Liver (tissue), 9 donors: ENCODE results near the gene PTPN6. TPM values are rescaled to one million over a fixed set of nuclear protein-coding genes. Genes with fewer than 3 reads are reported as not detected.

Source experiments
- DNase-seq: peaks from one replicate; pipeline ENCODE4 v3.0.0-alpha.2; 2017; ENCODE audit warnings: low spot score
- H3K27ac ChIP-seq, 2 donors: one replicate each; pipeline ENCODE4 v1.7.0; 2013; ENCODE audit warnings: inconsistent platforms in 2 of 2, low read length in 2 of 2, control low read depth in 1 of 2, low read depth in 1 of 2, mild to moderate bottlenecking in 1 of 2
- H3K27me3 ChIP-seq, 4 donors: one replicate each; pipeline versions ENCODE4 v1.6.1 to v1.7.0; 2013; ENCODE audit warnings: low read length in 3 of 4, inconsistent platforms in 1 of 4, mild to moderate bottlenecking in 1 of 4, moderate library complexity in 1 of 4; ENCODE audit not compliant: control insufficient read depth in 4 of 4, insufficient read depth in 4 of 4
- H3K36me3 ChIP-seq, 4 donors: one replicate each; pipeline versions ENCODE4 v1.6.1 to v1.7.0; 2013; ENCODE audit warnings: low read length in 3 of 4, mild to moderate bottlenecking in 3 of 4, low read depth in 1 of 4, moderate library complexity in 1 of 4; ENCODE audit not compliant: control insufficient read depth in 4 of 4, insufficient read depth in 3 of 4
- H3K4me1 ChIP-seq, 4 donors: one replicate each; pipeline versions ENCODE4 v1.6.1 to v1.7.0; 2013; ENCODE audit warnings: low read length in 3 of 4, mild to moderate bottlenecking in 3 of 4, moderate library complexity in 1 of 4; ENCODE audit not compliant: control insufficient read depth in 4 of 4, insufficient read depth in 4 of 4
- H3K4me3 ChIP-seq, 3 donors: one replicate each; pipeline versions ENCODE4 v1.6.1 to v1.7.0; 2013; ENCODE audit warnings: low read length in 3 of 3, control low read depth in 1 of 3, low read depth in 1 of 3, mild to moderate bottlenecking in 1 of 3
- H3K9ac ChIP-seq, 2 donors: one replicate each; pipeline ENCODE4 v1.7.0; 2013; ENCODE audit warnings: low read length in 2 of 2, mild to moderate bottlenecking in 2 of 2, moderate library complexity in 2 of 2, control low read depth in 1 of 2, low read depth in 1 of 2
- H3K9me3 ChIP-seq, 4 donors: one replicate each; pipeline versions ENCODE4 v1.6.1 to v1.7.0; 2013; ENCODE audit warnings: low read length in 3 of 4; ENCODE audit not compliant: control insufficient read depth in 4 of 4
- EGR1 ChIP-seq, 2 donors: IDR thresholded peaks; 2 replicates each; pipeline ENCODE4 v1.6.1; 2016 to 2018; ENCODE audit warnings: antibody characterized with exemption in 2 of 2, low read depth in 2 of 2
- FOXA1 ChIP-seq: IDR thresholded peaks from 2 replicates; pipeline ENCODE4 v1.6.1; 2016; ENCODE audit warnings: antibody characterized with exemption
- GABPA ChIP-seq, 2 donors: IDR thresholded peaks in 1 of 2; conservative IDR thresholded peaks in 1 of 2; 2 replicates each; pipeline ENCODE4 v1.6.1; 2016; ENCODE audit warnings: antibody characterized with exemption in 2 of 2, mild to moderate bottlenecking in 1 of 2, moderate library complexity in 1 of 2
- JUND ChIP-seq, 2 donors: IDR thresholded peaks; 2 replicates each; pipeline ENCODE4 v1.6.1; 2016; ENCODE audit warnings: antibody characterized with exemption in 2 of 2
- NR2F2 ChIP-seq: IDR thresholded peaks from 2 replicates; pipeline ENCODE4 v1.6.1; 2016; ENCODE audit warnings: antibody characterized with exemption
- RAD21 ChIP-seq, 2 donors: IDR thresholded peaks; 2 replicates each; pipeline ENCODE4 v1.6.1; 2016; ENCODE audit warnings: antibody characterized with exemption in 2 of 2, mild to moderate bottlenecking in 2 of 2
- RXRA ChIP-seq, 2 donors: IDR thresholded peaks; 2 replicates each; pipeline ENCODE4 v1.6.1; 2017 to 2018; ENCODE audit warnings: antibody characterized with exemption in 2 of 2, mild to moderate bottlenecking in 1 of 2
- SP1 ChIP-seq: IDR thresholded peaks from 2 replicates; pipeline ENCODE4 v1.6.1; 2018; ENCODE audit warnings: antibody characterized with exemption, mild to moderate bottlenecking
- YY1 ChIP-seq: IDR thresholded peaks from 2 replicates; pipeline ENCODE4 v1.6.1; 2016; ENCODE audit warnings: antibody characterized with exemption, mild to moderate bottlenecking
- WGBS: extraction: QIAGEN DNeasy Blood & Tissue Kit; methylation state at CpG from one replicate; pipeline ENCODE4 v1.1.7; 2013; 5-methylcytosine and 5-hydroxymethylcytosine counted together
- polyA plus RNA-seq, 2 donors: library from polyadenylated mRNA; stranded (reverse) in 1 of 2; unstranded in 1 of 2; fragments of 200-250 nt in 1 of 2; fragments of >200 nt in 1 of 2; fragmentation: Nextera tagmentation in 1 of 2; extraction: Ambion mirVana in 1 of 2; gene quantifications; one replicate each; pipeline versions ENCODE4 v1.2.1 to v1.2.3, GENCODE V29; 2013 to 2015
- total RNA-seq, 2 donors: library from RNA; depleted of rRNA; stranded (reverse); fragments of >200 nt; gene quantifications; one replicate each; pipeline ENCODE4 v1.2.3, GENCODE V29; 2014
- TF ChIP-seq, protein P1 (sequence below): IDR thresholded peaks from 2 replicates; pipeline ENCODE4 v1.6.1; 2016; ENCODE audit warnings: antibody characterized with exemption, mild to moderate bottlenecking
- TF ChIP-seq, protein P2 (sequence below): fragments of 150-350 bp; IDR thresholded peaks from 2 replicates; pipeline ENCODE4 v1.5.1; 2017; ENCODE audit warnings: improper control_type of control experiment, low read depth, low read length; ENCODE audit not compliant: missing input control
- TF ChIP-seq, protein P3 (sequence below): IDR thresholded peaks from 2 replicates; pipeline ENCODE4 v1.6.1; 2016; ENCODE audit warnings: antibody characterized with exemption
- TF ChIP-seq, protein P4 (sequence below): IDR thresholded peaks from 2 replicates; pipeline ENCODE4 v1.6.1; 2016; ENCODE audit warnings: antibody characterized with exemption
- donor health status: healthy.
- donor health status: healthy.
- donor health status: healthy.
- donor health status: healthy.
- donor health status: healthy.

Gene PTPN6
- total and polyA plus RNA-seq, 4 donors, result 15.2 to 41.0 (median 19.6) TPM

DNA sequence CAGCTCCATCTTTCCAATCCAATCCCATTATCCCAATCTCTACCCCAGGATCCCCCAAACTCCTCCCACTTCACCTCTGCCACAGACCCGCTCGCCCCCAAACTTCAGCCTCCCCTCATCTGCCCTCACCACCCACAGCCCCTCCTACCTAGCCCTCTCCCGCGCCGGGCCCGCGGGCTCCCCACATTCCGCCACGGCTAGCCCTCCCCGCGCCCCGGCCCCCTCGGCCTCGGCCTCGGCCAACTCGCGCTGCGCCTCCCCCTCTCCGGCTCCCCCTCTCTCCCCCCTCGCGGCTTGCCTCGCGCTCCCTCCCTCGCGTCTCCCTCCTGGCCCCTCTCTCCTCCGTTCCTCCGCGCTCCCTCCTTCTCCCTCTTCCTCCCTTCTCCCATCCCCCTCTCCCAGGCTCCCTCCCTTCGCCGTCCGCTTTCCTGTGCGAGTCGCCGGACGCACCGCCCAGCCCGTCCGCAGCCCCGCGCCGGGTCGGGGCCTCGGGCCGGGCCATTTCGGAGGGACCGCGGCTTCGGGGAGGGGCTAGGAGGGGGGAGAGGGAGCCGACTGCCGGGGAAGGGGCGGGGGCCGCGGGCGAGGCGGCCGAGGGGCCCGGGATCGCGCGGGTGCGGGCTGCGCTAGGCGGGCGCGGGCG lies 23.7 kb upstream of the PTPN6 start, which contains the start of gene ATN1:
ATN1 (plus strand) TSS at position 581 of the 643 bp plus-strand sequence. CDS start 6,043 bp downstream, outside the sequence.
- Histone ChIP-seq H3K36me3 (no peaks in the 10 kb centered on the region), H3K27me3 (no peaks in the 10 kb centered on the region), H3K9me3 (no peaks in the 10 kb centered on the region), H3K4me3 (peak within 1 kb of the TSS; percentile 78 to 88 (median 80)), H3K9ac (peak within 1 kb of the TSS; percentile 35 to 66), H3K27ac (peak within 1 kb of the TSS; percentile 89 to 93), H3K4me1 (peaks cover 9 to 60% (median 50%) of the 10 kb centered on the region in 4 donors)
- WGBS, result under 1% methylated on average over 66 of the region's 66 CpGs
- peak; percentile 57 for DNase-seq
- TF ChIP-seq, protein P1, sequence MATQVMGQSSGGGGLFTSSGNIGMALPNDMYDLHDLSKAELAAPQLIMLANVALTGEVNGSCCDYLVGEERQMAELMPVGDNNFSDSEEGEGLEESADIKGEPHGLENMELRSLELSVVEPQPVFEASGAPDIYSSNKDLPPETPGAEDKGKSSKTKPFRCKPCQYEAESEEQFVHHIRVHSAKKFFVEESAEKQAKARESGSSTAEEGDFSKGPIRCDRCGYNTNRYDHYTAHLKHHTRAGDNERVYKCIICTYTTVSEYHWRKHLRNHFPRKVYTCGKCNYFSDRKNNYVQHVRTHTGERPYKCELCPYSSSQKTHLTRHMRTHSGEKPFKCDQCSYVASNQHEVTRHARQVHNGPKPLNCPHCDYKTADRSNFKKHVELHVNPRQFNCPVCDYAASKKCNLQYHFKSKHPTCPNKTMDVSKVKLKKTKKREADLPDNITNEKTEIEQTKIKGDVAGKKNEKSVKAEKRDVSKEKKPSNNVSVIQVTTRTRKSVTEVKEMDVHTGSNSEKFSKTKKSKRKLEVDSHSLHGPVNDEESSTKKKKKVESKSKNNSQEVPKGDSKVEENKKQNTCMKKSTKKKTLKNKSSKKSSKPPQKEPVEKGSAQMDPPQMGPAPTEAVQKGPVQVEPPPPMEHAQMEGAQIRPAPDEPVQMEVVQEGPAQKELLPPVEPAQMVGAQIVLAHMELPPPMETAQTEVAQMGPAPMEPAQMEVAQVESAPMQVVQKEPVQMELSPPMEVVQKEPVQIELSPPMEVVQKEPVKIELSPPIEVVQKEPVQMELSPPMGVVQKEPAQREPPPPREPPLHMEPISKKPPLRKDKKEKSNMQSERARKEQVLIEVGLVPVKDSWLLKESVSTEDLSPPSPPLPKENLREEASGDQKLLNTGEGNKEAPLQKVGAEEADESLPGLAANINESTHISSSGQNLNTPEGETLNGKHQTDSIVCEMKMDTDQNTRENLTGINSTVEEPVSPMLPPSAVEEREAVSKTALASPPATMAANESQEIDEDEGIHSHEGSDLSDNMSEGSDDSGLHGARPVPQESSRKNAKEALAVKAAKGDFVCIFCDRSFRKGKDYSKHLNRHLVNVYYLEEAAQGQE, result peak; percentile 17
- no peak for TF ChIP-seq JUND (IDR thresholded peaks at IDR 0.05)
- TF ChIP-seq EGR1 (IDR thresholded peaks at IDR 0.05; ENCODE audit: low read depth in 2 of 2), result no peak
- TF ChIP-seq SP1, result no peak
- TF ChIP-seq RXRA (IDR thresholded peaks at IDR 0.05), result no peak

DNA sequence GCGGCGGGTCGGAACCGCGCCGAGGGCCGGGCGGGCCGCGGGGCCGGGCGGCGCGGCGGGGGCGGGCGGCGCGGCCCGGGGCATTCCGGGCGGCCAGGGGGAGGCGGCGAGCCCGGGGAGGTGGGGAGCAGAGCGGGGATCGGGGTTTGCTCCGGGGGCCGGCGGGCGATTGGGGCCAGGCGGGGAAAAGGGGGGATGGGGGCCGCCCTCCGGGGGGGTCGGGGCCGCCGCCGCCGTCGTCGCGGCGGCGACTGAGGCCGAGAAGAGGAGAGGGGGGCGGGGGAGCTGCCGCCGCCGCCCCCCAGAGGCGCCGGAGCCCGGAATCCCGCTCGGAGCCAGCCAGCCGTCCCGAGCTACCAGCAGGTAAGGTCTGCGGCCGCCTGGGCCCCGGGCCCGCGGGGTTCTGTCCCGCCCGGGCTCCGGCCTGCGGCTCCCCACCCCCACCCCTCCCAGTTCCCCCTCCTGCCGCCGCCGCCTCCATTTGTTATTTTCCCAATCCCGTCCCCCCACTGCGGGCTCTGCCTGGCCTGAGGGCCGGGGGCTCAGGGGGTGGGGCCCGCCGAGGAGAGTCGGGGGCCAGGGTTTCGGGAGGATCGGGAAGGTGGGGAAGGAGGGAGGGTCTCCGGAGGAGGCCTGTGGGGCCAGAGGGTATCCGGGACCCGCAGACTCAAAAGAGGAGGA lies 23.0 kb upstream of the PTPN6 start:
- Histone ChIP-seq H3K4me3 (peak overlapping the region; percentile 66 to 88 (median 78)), H3K9me3 (no peaks in the 10 kb centered on the region), H3K27ac (peak overlapping the region; percentile 62 to 66), H3K4me1 (peaks cover 9 to 60% (median 48%) of the 10 kb centered on the region in 4 donors), H3K9ac (peak overlapping the region; percentile 35 to 55), H3K27me3 (no peaks in the 10 kb centered on the region), H3K36me3 (no peaks in the 10 kb centered on the region)
- under 1% methylated on average over 78 of the region's 79 CpGs for WGBS
- TF ChIP-seq GABPA (IDR thresholded peaks at IDR 0.05 in 1 of 2, conservative IDR thresholded peaks at IDR 0.05 in 1 of 2) (no peak), FOXA1 (no peak), RAD21 (IDR thresholded peaks at IDR 0.05) (no peak), NR2F2 (no peak), YY1 (no peak)
- TF ChIP-seq, protein P2, sequence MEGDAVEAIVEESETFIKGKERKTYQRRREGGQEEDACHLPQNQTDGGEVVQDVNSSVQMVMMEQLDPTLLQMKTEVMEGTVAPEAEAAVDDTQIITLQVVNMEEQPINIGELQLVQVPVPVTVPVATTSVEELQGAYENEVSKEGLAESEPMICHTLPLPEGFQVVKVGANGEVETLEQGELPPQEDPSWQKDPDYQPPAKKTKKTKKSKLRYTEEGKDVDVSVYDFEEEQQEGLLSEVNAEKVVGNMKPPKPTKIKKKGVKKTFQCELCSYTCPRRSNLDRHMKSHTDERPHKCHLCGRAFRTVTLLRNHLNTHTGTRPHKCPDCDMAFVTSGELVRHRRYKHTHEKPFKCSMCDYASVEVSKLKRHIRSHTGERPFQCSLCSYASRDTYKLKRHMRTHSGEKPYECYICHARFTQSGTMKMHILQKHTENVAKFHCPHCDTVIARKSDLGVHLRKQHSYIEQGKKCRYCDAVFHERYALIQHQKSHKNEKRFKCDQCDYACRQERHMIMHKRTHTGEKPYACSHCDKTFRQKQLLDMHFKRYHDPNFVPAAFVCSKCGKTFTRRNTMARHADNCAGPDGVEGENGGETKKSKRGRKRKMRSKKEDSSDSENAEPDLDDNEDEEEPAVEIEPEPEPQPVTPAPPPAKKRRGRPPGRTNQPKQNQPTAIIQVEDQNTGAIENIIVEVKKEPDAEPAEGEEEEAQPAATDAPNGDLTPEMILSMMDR, result no peak
- TF ChIP-seq, protein P3, sequence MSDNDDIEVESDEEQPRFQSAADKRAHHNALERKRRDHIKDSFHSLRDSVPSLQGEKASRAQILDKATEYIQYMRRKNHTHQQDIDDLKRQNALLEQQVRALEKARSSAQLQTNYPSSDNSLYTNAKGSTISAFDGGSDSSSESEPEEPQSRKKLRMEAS, result no peak
- TF ChIP-seq, protein P4, sequence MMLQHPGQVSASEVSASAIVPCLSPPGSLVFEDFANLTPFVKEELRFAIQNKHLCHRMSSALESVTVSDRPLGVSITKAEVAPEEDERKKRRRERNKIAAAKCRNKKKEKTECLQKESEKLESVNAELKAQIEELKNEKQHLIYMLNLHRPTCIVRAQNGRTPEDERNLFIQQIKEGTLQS, result no peak
- DNase-seq, result no peak
